B cell (primary cell): ENCODE measurements around the gene TRIM38. TPM values are rescaled to one million over a fixed set of nuclear protein-coding genes. Genes with fewer than 3 reads are reported as not detected.

ENCODE experiments used
- ATAC-seq: fragments of 200-7000 bp; cut with Tn5 transposase; one replicate; pipeline ENCODE4 v1.10.0; 2021; ENCODE audit warnings: low read depth, mild to moderate bottlenecking, moderate number of reproducible peaks, moderate library complexity
- CTCF ChIA-PET: fragments of 350-600 bp; sonication (Branson Sonifier 250); formaldehyde crosslinking; loops from one replicate; lab custom pipeline; 2021; ENCODE audit warnings: antibody characterized with exemption, inconsistent platforms; lab: Charles Lee
- POLR2A ChIA-PET: fragments of 350-600 bp; sonication (Branson Sonifier 250); formaldehyde crosslinking; loops from one replicate; lab custom pipeline; 2021; ENCODE audit warnings: antibody characterized with exemption; lab: Charles Lee
- DNase-seq: peaks from one replicate; pipeline ENCODE4 v3.0.0; 2013
- H2AFZ ChIP-seq: 2 replicates; pipeline ENCODE4 v1.6.1; 2012; ENCODE audit warnings: mild to moderate bottlenecking, low read depth, low read length; ENCODE audit not compliant: insufficient read depth, poor library complexity, severe bottlenecking
- H3K27ac ChIP-seq, 2 donors: 1 replicate in 1 of 2; 2 replicates in 1 of 2; pipeline ENCODE4 v1.5.1; 2012 to 2013; ENCODE audit warnings: low read length in 2 of 2, mild to moderate bottlenecking in 2 of 2, moderate library complexity in 1 of 2
- H3K27me3 ChIP-seq, 4 experiments: fragments of 200-600 bp in 1 of 4; sonication (generic) in 1 of 4; replicated peaks in 1 of 4; 1 replicate in 2 of 4; 2 replicates in 2 of 4; pipeline versions ENCODE4 v1.6.1 to v1.7.0; 2013 to 2016; ENCODE audit warnings: low read length in 3 of 4, mild to moderate bottlenecking in 2 of 4, mixed read lengths in 1 of 4, moderate library complexity in 1 of 4; ENCODE audit not compliant: insufficient read depth in 4 of 4, control insufficient read depth in 3 of 4; ENCODE audit errors: control extremely low read depth in 1 of 4
- H3K36me3 ChIP-seq, 2 experiments: replicated peaks in 1 of 2; 1 replicate in 1 of 2; 2 replicates in 1 of 2; pipeline versions ENCODE4 v1.6.1 to v1.7.1; 2013; ENCODE audit warnings: low read length in 1 of 2; ENCODE audit not compliant: insufficient read depth in 2 of 2, control insufficient read depth in 1 of 2; ENCODE audit errors: control extremely low read depth in 1 of 2, extremely low read depth in 1 of 2
- H3K4me1 ChIP-seq, 2 donors: fragments of 200-600 bp in 1 of 2; sonication (generic) in 1 of 2; 1 replicate in 1 of 2; 2 replicates in 1 of 2; pipeline versions ENCODE4 v1.5.1 to v1.6.1; 2013 to 2017; ENCODE audit warnings: low read length in 2 of 2; ENCODE audit not compliant: control insufficient read depth in 2 of 2, insufficient read depth in 2 of 2
- H3K4me2 ChIP-seq: replicated peaks from 2 replicates; pipeline ENCODE3; 2012; ENCODE audit warnings: mild to moderate bottlenecking, low read depth, low read length; ENCODE audit not compliant: poor library complexity, severe bottlenecking
- H3K4me3 ChIP-seq, 5 experiments: fragments of 200-600 bp in 1 of 5; sonication (generic) in 1 of 5; 1 replicate in 3 of 5; 2 replicates in 2 of 5; pipeline versions ENCODE4 v1.5.1 to v1.7.0; 2011 to 2016; ENCODE audit warnings: low read length in 4 of 5, mild to moderate bottlenecking in 4 of 5, low read depth in 2 of 5, control low read depth in 1 of 5, moderate library complexity in 1 of 5; ENCODE audit not compliant: insufficient read depth in 1 of 5; ENCODE audit errors: control extremely low read depth in 1 of 5, extremely low read depth in 1 of 5
- H3K79me2 ChIP-seq: fragments of 200-600 bp; sonication (generic); one replicate; pipeline ENCODE4 v1.6.0; 2016; ENCODE audit warnings: low read length; ENCODE audit not compliant: control insufficient read depth, insufficient read depth
- H3K9ac ChIP-seq: fragments of 200-600 bp; sonication (generic); 2 replicates; pipeline ENCODE4 v1.6.1; 2017; ENCODE audit warnings: mild to moderate bottlenecking, low read length, moderate library complexity
- H3K9me3 ChIP-seq, 3 donors: one replicate each; pipeline versions ENCODE4 v1.6.1 to v1.7.1; 2013; ENCODE audit warnings: low read length in 2 of 3; ENCODE audit not compliant: control insufficient read depth in 2 of 3, insufficient read depth in 1 of 3; ENCODE audit errors: control extremely low read depth in 1 of 3
- H4K20me1 ChIP-seq: 2 replicates; pipeline ENCODE4 v1.6.0; 2012; ENCODE audit warnings: mild to moderate bottlenecking, low read length; ENCODE audit not compliant: insufficient read depth, control insufficient read depth, poor library complexity, severe bottlenecking
- H3K27ac Mint-ChIP-seq: one replicate; pipeline ENCODE4 v1.8.0; 2021; ENCODE audit warnings: mixed read lengths
- H3K27me3 Mint-ChIP-seq: one replicate; pipeline ENCODE4 v1.8.0; 2021; ENCODE audit warnings: mixed read lengths
- H3K4me1 Mint-ChIP-seq: one replicate; pipeline ENCODE4 v1.8.0; 2021; ENCODE audit warnings: mixed read lengths
- H3K4me3 Mint-ChIP-seq: one replicate; pipeline ENCODE4 v1.8.0; 2021; ENCODE audit warnings: mixed read lengths
- H3K9me3 Mint-ChIP-seq: one replicate; pipeline ENCODE4 v1.8.0; 2022; ENCODE audit warnings: mixed read lengths; ENCODE audit not compliant: insufficient read depth
- CTCF ChIP-seq: fragments of 200-600 bp; IDR thresholded peaks from one replicate; pipeline ENCODE4 v1.8.0; 2022; ENCODE audit warnings: antibody characterized with exemption, mild to moderate bottlenecking
- EZH2 ChIP-seq: IDR thresholded peaks from 2 replicates; pipeline ENCODE4 v1.6.1; 2012; ENCODE audit warnings: borderline replicate concordance, low read depth, mild to moderate bottlenecking, moderate library complexity, low read length; ENCODE audit not compliant: insufficient read depth, poor library complexity, severe bottlenecking
- WGBS: methylation state at CpG from one replicate; pipeline ENCODE4 v1.1.5; 2013; ENCODE audit warnings: missing lambda C conversion rate; ENCODE audit not compliant: insufficient coverage; 5-methylcytosine and 5-hydroxymethylcytosine counted together
- intact Hi-C: fragments of 100-400 bp; cut with micrococcal nuclease; formaldehyde crosslinking; loops from one replicate; pipeline ENCODE4 v1.10.0; 2022
- polyA plus RNA-seq: library from polyadenylated mRNA; depleted of rRNA; stranded (reverse); fragments of >200 nt; gene quantifications from 2 replicates; pipeline ENCODE4 v1.2.3, GENCODE V29; 2012
- total RNA-seq, 2 donors: library from RNA; stranded (reverse); fragments of 120-200 nt in 1 of 2; gene quantifications; 1 replicate in 1 of 2; 2 replicates in 1 of 2; pipeline versions ENCODE4 v1.2.3 to v1.2.4, GENCODE V29; 2013 to 2022

Gene TRIM38
- total and polyA plus RNA-seq, 2 donors (not counting 1 experiment from before 2014, with no cell fraction given): 29.3 to 57.2 TPM

- DNase-seq (no peak), ATAC-seq (no peak)
- no peak overlapping the region for H3K27ac Mint-ChIP-seq
- no peak overlapping the region for H3K4me3 ChIP-seq
- H3K27ac ChIP-seq: no peak overlapping the region
- H3K9me3 ChIP-seq: no peaks in the 10 kb centered on the region
- peaks cover 18% of the 10 kb centered on the region for H3K27me3 Mint-ChIP-seq
- H3K4me1 Mint-ChIP-seq: no peaks in the 10 kb centered on the region
- H3K4me2 ChIP-seq: no peak overlapping the region
- no peak overlapping the region for H2AFZ ChIP-seq
- ChIA-PET POLR2A (no interaction called here), CTCF (interaction anchor here (1.0 kb wide), 1 partner anchor 8 kb away, joined by 4 read pairs; no protein-coding TSS in a partner anchor)
- TF ChIP-seq EZH2 (no peak), CTCF (no peak)
- H3K36me3 ChIP-seq: no peaks in the 10 kb centered on the region
- no peak overlapping the region for H3K9ac ChIP-seq
- no peaks in the 10 kb centered on the region for H3K9me3 Mint-ChIP-seq
- intact Hi-C loops: no loop called here
- H3K4me1 ChIP-seq: no peaks in the 10 kb centered on the region
- H3K79me2 ChIP-seq: no peaks in the 10 kb centered on the region
- no peak overlapping the region for H3K4me3 Mint-ChIP-seq
- H3K27me3 ChIP-seq: no peaks in the 10 kb centered on the region
- no CpG with 5 or more reads among the region's 2 CpGs for WGBS
- H4K20me1 ChIP-seq: no peaks in the 10 kb centered on the region
Measured at GRCh38 chr6:25934156-25934555, 28.4 kb upstream of the TRIM38 start.

- H3K4me1 Mint-ChIP-seq: no peaks in the 10 kb centered on the region
- H3K79me2 ChIP-seq: no peaks in the 10 kb centered on the region
- intact Hi-C loops: no loop called here
- no peaks in the 10 kb centered on the region for H3K9me3 ChIP-seq
- no CpG with 5 or more reads among the region's 3 CpGs for WGBS
- H3K4me3 Mint-ChIP-seq: no peak overlapping the region
- ATAC-seq: no peak
- H2AFZ ChIP-seq: no peak overlapping the region
- no peak overlapping the region for H3K4me2 ChIP-seq
- DNase-seq: no peak
- H3K4me1 ChIP-seq: no peaks in the 10 kb centered on the region
- H3K9ac ChIP-seq: no peak overlapping the region
- no peaks in the 10 kb centered on the region for H3K27me3 ChIP-seq
- no peak overlapping the region for H3K27ac ChIP-seq
- peaks cover 18% of the 10 kb centered on the region for H3K27me3 Mint-ChIP-seq
- ChIA-PET CTCF (no interaction called here), POLR2A (no interaction called here)
- no peaks in the 10 kb centered on the region for H3K36me3 ChIP-seq
- no peak for TF ChIP-seq EZH2
- no peak for TF ChIP-seq CTCF
- no peaks in the 10 kb centered on the region for H4K20me1 ChIP-seq
- no peak overlapping the region for H3K27ac Mint-ChIP-seq
- no peaks in the 10 kb centered on the region for H3K9me3 Mint-ChIP-seq
- H3K4me3 ChIP-seq: no peak overlapping the region
Measured at GRCh38 chr6:25934735-25935313, 27.8 kb upstream of the TRIM38 start.
